SK-N-SH (cell line): ENCODE measurements around the gene KLHL28. TPM values are rescaled to one million over a fixed set of nuclear protein-coding genes. Genes with fewer than 3 reads are reported as not detected.

ENCODE experiments used
- CTCF ChIA-PET: fragments of 300-600, 350-600 bp; formaldehyde crosslinking; extraction: SDS; loops from one replicate; lab custom pipeline; 2021; lab: Yijun Ruan, JAX
- POLR2A ChIA-PET: fragments of 350-600 bp; sonication (Branson Sonifier 250); formaldehyde crosslinking; extraction: SDS; loops from one replicate; lab custom pipeline; 2020; ENCODE audit warnings: antibody characterized with exemption, inconsistent platforms; lab: Yijun Ruan, JAX
- DNase-seq: peaks from one replicate; pipeline ENCODE4 v3.0.0; 2012
- H2AFZ ChIP-seq: fragments of 200-600 bp; sonication (generic); 2 replicates; pipeline ENCODE4 v1.8.1; 2016; ENCODE audit warnings: antibody characterized with exemption, mild to moderate bottlenecking, low read depth
- H3F3A ChIP-seq: fragments of 200-600 bp; sonication (generic); replicated peaks from 2 replicates; pipeline ENCODE3; 2016; ENCODE audit warnings: antibody characterized with exemption, mild to moderate bottlenecking; ENCODE audit not compliant: insufficient read depth
- H3K27ac ChIP-seq, 2 experiments: fragments of 200-500 bp in 1 of 2; fragments of 200-600 bp in 1 of 2; sonication (Bioruptor generic) in 1 of 2; sonication (generic), shearing (Covaris generic) in 1 of 2; 2 replicates each; pipeline versions ENCODE4 v1.5.1 to v1.6.1; 2014 to 2016; ENCODE audit warnings: low read depth in 2 of 2, inconsistent platforms in 1 of 2, low read length in 1 of 2, mild to moderate bottlenecking in 1 of 2, mixed read lengths in 1 of 2
- H3K27me3 ChIP-seq: fragments of 200-600 bp; sonication (generic), shearing (Covaris generic); 2 replicates; pipeline ENCODE4 v1.6.1; 2016; ENCODE audit warnings: mixed run types; ENCODE audit not compliant: insufficient read depth
- H3K36me3 ChIP-seq, 2 experiments: fragments of 200-500 bp in 1 of 2; fragments of 200-600 bp in 1 of 2; sonication (Bioruptor generic) in 1 of 2; sonication (generic) in 1 of 2; replicated peaks in 1 of 2; 2 replicates each; pipeline versions ENCODE3 to v1.5.1; 2014 to 2016; ENCODE audit warnings: low read length in 1 of 2, mild to moderate bottlenecking in 1 of 2; ENCODE audit not compliant: insufficient read depth in 2 of 2, control insufficient read depth in 1 of 2
- H3K4me1 ChIP-seq, 2 experiments: fragments of 200-500 bp in 1 of 2; fragments of 200-600 bp in 1 of 2; sonication (Bioruptor generic) in 1 of 2; sonication (generic), shearing (Covaris generic) in 1 of 2; 2 replicates each; pipeline versions ENCODE4 v1.5.1 to v1.6.1; 2014 to 2016; ENCODE audit warnings: low read depth in 1 of 2, low read length in 1 of 2, mixed run types in 1 of 2; ENCODE audit not compliant: insufficient read depth in 2 of 2, control insufficient read depth in 1 of 2
- H3K4me2 ChIP-seq: fragments of 200-600 bp; sonication (generic), shearing (Covaris generic); 2 replicates; pipeline ENCODE4 v1.6.1; 2017; ENCODE audit warnings: mixed run types
- H3K4me3 ChIP-seq, 2 experiments: fragments of 200-500 bp in 1 of 2; fragments of 200-600 bp in 1 of 2; sonication (Bioruptor generic) in 1 of 2; sonication (generic), shearing (Covaris generic) in 1 of 2; 2 replicates each; pipeline versions ENCODE4 v1.5.1 to v1.8.1; 2014 to 2016; ENCODE audit warnings: low read depth in 2 of 2, inconsistent platforms in 1 of 2, low read length in 1 of 2, mild to moderate bottlenecking in 1 of 2, mixed read lengths in 1 of 2, moderate library complexity in 1 of 2
- H3K79me2 ChIP-seq: fragments of 200-600 bp; sonication (generic); 2 replicates; pipeline ENCODE4 v1.8.1; 2017; ENCODE audit warnings: mild to moderate bottlenecking; ENCODE audit not compliant: insufficient read depth
- H3K9ac ChIP-seq: fragments of 200-600 bp; sonication (generic); 2 replicates; pipeline ENCODE4 v1.6.1; 2017; ENCODE audit warnings: mixed run types
- H3K9me2 ChIP-seq: fragments of 200-600 bp; sonication (generic); 2 replicates; pipeline ENCODE4 v1.6.1; 2017; ENCODE audit warnings: mixed run types
- H3K9me3 ChIP-seq: fragments of 200-600 bp; sonication (generic); 2 replicates; pipeline ENCODE4 v1.6.1; 2017; ENCODE audit warnings: mixed run types, mild to moderate bottlenecking, moderate library complexity
- H4K20me1 ChIP-seq: fragments of 200-600 bp; sonication (generic); 2 replicates; pipeline ENCODE4 v1.6.1; 2017; ENCODE audit warnings: mild to moderate bottlenecking, mixed run types; ENCODE audit not compliant: insufficient read depth
- FOSL2 ChIP-seq: IDR thresholded peaks from 2 replicates; pipeline ENCODE4 v1.4.0; 2012; ENCODE audit warnings: low read depth, mild to moderate bottlenecking, moderate library complexity, borderline replicate concordance
- FOXM1 ChIP-seq: IDR thresholded peaks from 2 replicates; pipeline ENCODE4 v1.4.0; 2012; ENCODE audit warnings: low read depth, mild to moderate bottlenecking
- GABPA ChIP-seq: IDR thresholded peaks from 2 replicates; pipeline ENCODE4 v1.4.0; 2012; ENCODE audit warnings: low read depth, mild to moderate bottlenecking
- GATA2 ChIP-seq: sonication (generic); formaldehyde crosslinking; IDR thresholded peaks from 2 replicates; pipeline ENCODE4 v1.5.0; 2020; ENCODE audit warnings: mild to moderate bottlenecking, missing genetic modification reagents
- JUND ChIP-seq: IDR thresholded peaks from 2 replicates; pipeline ENCODE4 v1.4.0; 2012
- NFIC ChIP-seq: IDR thresholded peaks from 2 replicates; pipeline ENCODE4 v1.4.0; 2012; ENCODE audit warnings: borderline replicate concordance
- RAD21 ChIP-seq: IDR thresholded peaks from 2 replicates; pipeline ENCODE4 v1.6.1; 2012; ENCODE audit warnings: mild to moderate bottlenecking, low read length
- RCOR1 ChIP-seq: fragments of 150-350 bp; IDR thresholded peaks from 2 replicates; pipeline ENCODE4 v1.6.1; 2017; ENCODE audit warnings: antibody characterized with exemption, low read length
- SMC3 ChIP-seq: IDR thresholded peaks from 2 replicates; pipeline ENCODE4 v1.6.1; 2012; ENCODE audit warnings: low read depth, low read length, improper control_type of control experiment
- TCF12 ChIP-seq: IDR thresholded peaks from 2 replicates; pipeline ENCODE4 v1.4.0; 2012
- WGBS: methylation state at CpG from one replicate; pipeline ENCODE4 v1.1.6; 2017; ENCODE audit warnings: low lambda C conversion rate; 5-methylcytosine and 5-hydroxymethylcytosine counted together
- polyA plus RNA-seq, 3 experiments: library from polyadenylated mRNA; depleted of rRNA; stranded (reverse); fragments of >200 nt; gene quantifications; 2 replicates each; pipeline ENCODE4 v1.2.3, GENCODE V29; 2012
- TF ChIP-seq, protein P1 (sequence below): IDR thresholded peaks from 2 replicates; pipeline ENCODE4 v1.4.0; 2012; ENCODE audit warnings: low read depth
- TF ChIP-seq, protein P2 (sequence below): IDR thresholded peaks from 2 replicates; pipeline ENCODE4 v1.6.1; 2012; ENCODE audit warnings: mild to moderate bottlenecking, low read depth, low read length, moderate library complexity

The KLHL28 gene
- polyA plus RNA-seq, 1 of the 3 experiments (the other 2 are of a cell fraction): 0.72 TPM

DNA sequence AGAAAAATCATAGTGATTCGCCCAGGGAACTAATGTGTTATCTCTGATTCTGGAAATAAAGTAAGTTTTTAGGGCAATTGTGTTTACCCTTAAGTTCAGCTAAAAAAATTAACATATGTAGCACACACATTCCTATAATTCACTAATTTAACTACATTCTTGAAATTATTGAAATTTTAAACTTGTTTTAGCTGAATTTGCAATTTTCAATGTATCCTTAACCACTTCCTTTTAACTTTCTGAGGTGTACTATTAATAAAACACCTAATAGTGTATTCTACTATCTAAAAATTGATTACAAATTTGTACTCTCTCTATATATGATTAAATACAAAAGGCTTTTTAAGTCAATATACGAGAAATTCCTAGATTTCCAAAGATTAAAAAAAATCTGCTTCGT is 2.2 kb downstream of the KLHL28 start:
- no peak overlapping the region for H2AFZ ChIP-seq
- no peaks in the 10 kb centered on the region for H3K9me3 ChIP-seq
- H3K9ac ChIP-seq: peak overlapping the region; percentile 78; the same call in 1 of the 2 replicates
- peak overlapping the region; percentile 73 to 84; a peak in 2 of 4 replicates for H3K4me3 ChIP-seq
- 40% methylated on average over 3 of the region's 3 CpGs for whole genome bisulfite sequencing
- H3K9me2 ChIP-seq: no peaks in the 10 kb centered on the region
- TF ChIP-seq, protein P1, sequence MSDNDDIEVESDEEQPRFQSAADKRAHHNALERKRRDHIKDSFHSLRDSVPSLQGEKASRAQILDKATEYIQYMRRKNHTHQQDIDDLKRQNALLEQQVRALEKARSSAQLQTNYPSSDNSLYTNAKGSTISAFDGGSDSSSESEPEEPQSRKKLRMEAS: no peak
- TF ChIP-seq, protein P2, sequence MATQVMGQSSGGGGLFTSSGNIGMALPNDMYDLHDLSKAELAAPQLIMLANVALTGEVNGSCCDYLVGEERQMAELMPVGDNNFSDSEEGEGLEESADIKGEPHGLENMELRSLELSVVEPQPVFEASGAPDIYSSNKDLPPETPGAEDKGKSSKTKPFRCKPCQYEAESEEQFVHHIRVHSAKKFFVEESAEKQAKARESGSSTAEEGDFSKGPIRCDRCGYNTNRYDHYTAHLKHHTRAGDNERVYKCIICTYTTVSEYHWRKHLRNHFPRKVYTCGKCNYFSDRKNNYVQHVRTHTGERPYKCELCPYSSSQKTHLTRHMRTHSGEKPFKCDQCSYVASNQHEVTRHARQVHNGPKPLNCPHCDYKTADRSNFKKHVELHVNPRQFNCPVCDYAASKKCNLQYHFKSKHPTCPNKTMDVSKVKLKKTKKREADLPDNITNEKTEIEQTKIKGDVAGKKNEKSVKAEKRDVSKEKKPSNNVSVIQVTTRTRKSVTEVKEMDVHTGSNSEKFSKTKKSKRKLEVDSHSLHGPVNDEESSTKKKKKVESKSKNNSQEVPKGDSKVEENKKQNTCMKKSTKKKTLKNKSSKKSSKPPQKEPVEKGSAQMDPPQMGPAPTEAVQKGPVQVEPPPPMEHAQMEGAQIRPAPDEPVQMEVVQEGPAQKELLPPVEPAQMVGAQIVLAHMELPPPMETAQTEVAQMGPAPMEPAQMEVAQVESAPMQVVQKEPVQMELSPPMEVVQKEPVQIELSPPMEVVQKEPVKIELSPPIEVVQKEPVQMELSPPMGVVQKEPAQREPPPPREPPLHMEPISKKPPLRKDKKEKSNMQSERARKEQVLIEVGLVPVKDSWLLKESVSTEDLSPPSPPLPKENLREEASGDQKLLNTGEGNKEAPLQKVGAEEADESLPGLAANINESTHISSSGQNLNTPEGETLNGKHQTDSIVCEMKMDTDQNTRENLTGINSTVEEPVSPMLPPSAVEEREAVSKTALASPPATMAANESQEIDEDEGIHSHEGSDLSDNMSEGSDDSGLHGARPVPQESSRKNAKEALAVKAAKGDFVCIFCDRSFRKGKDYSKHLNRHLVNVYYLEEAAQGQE: no peak
- TF ChIP-seq FOXM1 (no peak), GABPA (no peak), GATA2 (CRISPR knock-in tag) (no peak), NFIC (no peak), FOSL2 (no peak), RCOR1 (no peak), RAD21 (no peak), TCF12 (no peak)
- TF ChIP-seq, all 33 proteins: peak for 0
- Histone ChIP-seq H3K27me3 (no peaks in the 10 kb centered on the region), H3K79me2 (peaks cover 84% of the 10 kb centered on the region), H4K20me1 (peaks cover 26% of the 10 kb centered on the region), H3F3A (peaks cover 10% of the 10 kb centered on the region), H3K4me1 (no peaks in the 10 kb centered on the region; a peak in 2 of 4 replicates), H3K27ac (peak overlapping the region in 1 of 2 experiments; percentile 86; a peak in 1 of 4 replicates), H3K36me3 (no peaks in the 10 kb centered on the region), H3K4me2 (peak overlapping the region; percentile 73)
- DNase-seq: no peak
- CTCF ChIA-PET: no interaction called here
- POLR2A ChIA-PET: no interaction called here

DNA sequence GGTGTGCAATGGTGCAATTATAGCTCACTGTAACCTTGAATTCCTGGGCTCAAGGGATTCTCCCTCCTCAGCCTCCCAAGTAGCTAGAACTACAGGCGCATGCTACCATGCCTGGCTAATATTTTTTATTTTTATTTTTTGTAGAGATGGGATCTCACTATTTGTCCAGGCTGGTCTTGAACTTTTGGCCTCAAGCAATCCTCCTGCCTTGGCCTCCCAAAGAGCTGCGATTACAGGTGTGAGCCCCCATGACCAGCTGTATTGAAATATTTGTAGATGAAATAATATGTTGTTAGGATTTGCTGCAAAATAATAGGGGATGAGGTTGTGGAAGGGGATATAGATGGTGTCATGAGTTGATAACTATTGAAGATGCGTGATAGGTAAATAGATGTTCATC is 4.9 kb downstream of the KLHL28 start:
- Histone ChIP-seq H3F3A (peaks cover 10% of the 10 kb centered on the region), H3K27ac (no peak overlapping the region), H3K4me3 (no peak overlapping the region), H3K36me3 (no peaks in the 10 kb centered on the region), H4K20me1 (peaks cover 16% of the 10 kb centered on the region; the same call in 1 of the 2 replicates), H3K9me2 (no peaks in the 10 kb centered on the region), H3K79me2 (peaks cover 65% of the 10 kb centered on the region), H2AFZ (no peak overlapping the region), H3K4me2 (no peak overlapping the region), H3K27me3 (no peaks in the 10 kb centered on the region), H3K9me3 (no peaks in the 10 kb centered on the region), H3K4me1 (no peaks in the 10 kb centered on the region; a peak in 2 of 4 replicates), H3K9ac (no peak overlapping the region)
- TF ChIP-seq SMC3 (no peak), JUND (no peak)
- DNase-seq: no peak
- CTCF ChIA-PET: no interaction called here
- WGBS: 95% methylated on average over 3 of the region's 3 CpGs
- POLR2A ChIA-PET: no interaction called here
